Mesothelial cell of epicardium (in vitro differentiated cells): ENCODE measurements around the gene DPPA5. TPM values are rescaled to one million over a fixed set of nuclear protein-coding genes. Genes with fewer than 3 reads are reported as not detected.
"Not testable (repeated sequence)": the region's sequence is repeated elsewhere in the genome, so short reads cannot be mapped to it uniquely, and the experiment has no call there.

Source experiments
- DNase-seq, 2 experiments: peaks; one replicate each; pipeline ENCODE4 v3.0.0; 2021; ENCODE audit warnings: low spot score in 2 of 2; ENCODE audit not compliant: unreplicated experiment in 2 of 2
- H3K27ac Mint-ChIP-seq: 2 replicates; pipeline ENCODE4 v1.8.0; 2021; ENCODE audit warnings: mixed read lengths
- H3K27me3 Mint-ChIP-seq: 2 replicates; pipeline ENCODE4 v1.8.0; 2021; ENCODE audit warnings: low read depth, mixed read lengths
- H3K36me3 Mint-ChIP-seq: 2 replicates; pipeline ENCODE4 v1.8.0; 2021; ENCODE audit warnings: mixed read lengths
- H3K4me1 Mint-ChIP-seq: 2 replicates; pipeline ENCODE4 v1.8.0; 2021; ENCODE audit warnings: mixed read lengths
- H3K4me3 Mint-ChIP-seq: 2 replicates; pipeline ENCODE4 v1.8.0; 2021; ENCODE audit warnings: mild to moderate bottlenecking, moderate library complexity, mixed read lengths
- H3K9me3 Mint-ChIP-seq: 2 replicates; pipeline ENCODE4 v1.8.0; 2021; ENCODE audit warnings: mixed read lengths
- CTCF ChIP-seq: fragments of 200-600 bp; sonication (generic); IDR thresholded peaks from one replicate; pipeline ENCODE4 v1.5.0; 2021; ENCODE audit warnings: antibody characterized with exemption; ENCODE audit not compliant: unreplicated experiment
- total RNA-seq: library from RNA; stranded (reverse); gene quantifications from 3 replicates; pipeline ENCODE4 v1.2.1, GENCODE V29; 2021

DPPA5 gene
- total RNA-seq, 1 donor from 2014 or later = not detected

- H3K4me1 Mint-ChIP-seq = peaks cover 35% of the 10 kb centered on the region
- DNase-seq = no peak
- H3K4me3 Mint-ChIP-seq = peak overlapping the region; percentile 96
- peaks cover 20% of the 10 kb centered on the region for H3K9me3 Mint-ChIP-seq
- H3K27me3 Mint-ChIP-seq = no peaks in the 10 kb centered on the region
- TF ChIP-seq CTCF = no peak
- peak overlapping the region; percentile 96 for H3K27ac Mint-ChIP-seq
- H3K36me3 Mint-ChIP-seq = peaks cover 29% of the 10 kb centered on the region
These were observed 45.2 kb downstream of the DPPA5 start for GRCh38 chr6:73308712-73309534.

GRCh38 chr6:73303773-73304172 is 50.3 kb downstream of the DPPA5 start:
- peaks cover 29% of the 10 kb centered on the region for H3K36me3 Mint-ChIP-seq
- peaks cover 17% of the 10 kb centered on the region for H3K4me1 Mint-ChIP-seq
- not testable (repeated sequence) for H3K4me3 Mint-ChIP-seq, H3K9me3 Mint-ChIP-seq, H3K27ac Mint-ChIP-seq, DNase-seq, H3K27me3 Mint-ChIP-seq

Other genes with a start within 250 kb of the DPPA5 start
- 0.56 to 0.95 TPM (median 0.58 TPM) in 3 replicates for gene KHDC1L, start 128.8 kb downstream of the DPPA5 start, total RNA-seq
- 9.5 to 10.2 TPM (median 10.2 TPM) in 3 replicates for gene KHDC1, start 91.1 kb downstream of the DPPA5 start, total RNA-seq
- gene KHDC3L, start 8.4 kb upstream of the DPPA5 start, total RNA-seq = 0.27 TPM in 1 of 3 replicates, not detected in the others
- not detected in 3 replicates for gene OOEP, start 15.6 kb upstream of the DPPA5 start, total RNA-seq
- not detected in 3 replicates for gene DDX43, start 40.6 kb upstream of the DPPA5 start, total RNA-seq
- 0.27 to 0.65 TPM (median 0.52 TPM) in 3 replicates for gene CGAS, start 98.0 kb upstream of the DPPA5 start, total RNA-seq
- 16.8 to 21.6 TPM (median 19.9 TPM) in 3 replicates for gene MTO1, start 107.5 kb upstream of the DPPA5 start, total RNA-seq
- gene EEF1A1, start 166.8 kb upstream of the DPPA5 start, total RNA-seq = 11,105 to 11,574 TPM (median 11,439 TPM) in 3 replicates